WTC11 (cell line): ENCODE data around the gene SLC16A10. TPM values are rescaled to one million over a fixed set of nuclear protein-coding genes. Genes with fewer than 3 reads are reported as not detected.

Experiments
- ATAC-seq: fragments of 200-7000 bp; cut with Tn5 transposase; 2 replicates; pipeline ENCODE4 v1.10.0; 2021; ENCODE audit warnings: mild to moderate bottlenecking, moderate library complexity
- CTCF ChIA-PET: fragments of 300-600 bp; sonication (Branson Sonifier 250); formaldehyde crosslinking; loops from one replicate; lab custom pipeline; 2021; ENCODE audit warnings: antibody characterized with exemption; lab: Charles Lee
- POLR2A ChIA-PET: fragments of 350-600 bp; sonication (Branson Sonifier 250); formaldehyde crosslinking; loops from one replicate; lab custom pipeline; 2021; ENCODE audit warnings: antibody characterized with exemption; lab: Charles Lee
- DNase-seq: peaks from one replicate; pipeline ENCODE4 v3.0.0; 2021; ENCODE audit warnings: low spot score
- H3K27ac Mint-ChIP-seq: 2 replicates; pipeline ENCODE4 v1.8.0; 2021; ENCODE audit warnings: mixed read lengths
- H3K27me3 Mint-ChIP-seq: 2 replicates; pipeline ENCODE4 v1.8.0; 2021; ENCODE audit warnings: low read depth, mild to moderate bottlenecking, moderate library complexity, mixed read lengths
- H3K36me3 Mint-ChIP-seq: 2 replicates; pipeline ENCODE4 v1.8.0; 2021; ENCODE audit warnings: mixed read lengths
- H3K4me1 Mint-ChIP-seq: 2 replicates; pipeline ENCODE4 v1.8.0; 2022; ENCODE audit warnings: mixed read lengths
- H3K4me3 Mint-ChIP-seq: 2 replicates; pipeline ENCODE4 v1.8.0; 2021; ENCODE audit warnings: mild to moderate bottlenecking, moderate library complexity, mixed read lengths
- H3K9me3 Mint-ChIP-seq: 2 replicates; pipeline ENCODE4 v1.8.0; 2021; ENCODE audit warnings: mixed read lengths
- AFF4 ChIP-seq: sonication (generic); formaldehyde crosslinking; IDR thresholded peaks from 2 replicates; pipeline ENCODE4 v1.8.1; 2023; ENCODE audit warnings: mild to moderate bottlenecking, missing genetic modification reagents, borderline replicate concordance
- IRF2 ChIP-seq: sonication (generic); formaldehyde crosslinking; IDR thresholded peaks from 2 replicates; pipeline ENCODE4 v1.8.0; 2022; ENCODE audit warnings: low read depth, missing genetic modification reagents, borderline replicate concordance
- NFE2L1 ChIP-seq: sonication (generic); formaldehyde crosslinking; IDR thresholded peaks from 2 replicates; pipeline ENCODE4 v1.8.1; 2023; ENCODE audit warnings: missing genetic modification reagents
- NFYB ChIP-seq: sonication (generic); formaldehyde crosslinking; conservative IDR thresholded peaks from 2 replicates; pipeline ENCODE4 v1.8.0; 2022; ENCODE audit warnings: low read depth, missing genetic modification reagents
- PREB ChIP-seq: sonication (generic); formaldehyde crosslinking; IDR thresholded peaks from 2 replicates; pipeline ENCODE4 v1.8.1; 2022; ENCODE audit warnings: mild to moderate bottlenecking, missing genetic modification reagents, moderate library complexity, borderline replicate concordance
- PRRX2 ChIP-seq: fragments of 250-450 bp; sonication (Bioruptor Pico); IDR thresholded peaks from 2 replicates; pipeline ENCODE4 v1.8.0; 2021; ENCODE audit warnings: mild to moderate bottlenecking
- TP53 ChIP-seq: sonication (generic); formaldehyde crosslinking; IDR thresholded peaks from 2 replicates; pipeline ENCODE4 v1.8.1; 2023; ENCODE audit warnings: mild to moderate bottlenecking, missing genetic modification reagents
- ZNF219 ChIP-seq: sonication (generic); formaldehyde crosslinking; IDR thresholded peaks from 2 replicates; pipeline ENCODE4 v1.8.0; 2023; ENCODE audit warnings: missing genetic modification reagents, mild to moderate bottlenecking, borderline replicate concordance
- ZNF423 ChIP-seq: fragments of 250-450 bp; sonication (Bioruptor Pico); IDR thresholded peaks from 2 replicates; pipeline ENCODE4 v2.1.2; 2022; ENCODE audit warnings: mild to moderate bottlenecking, moderate library complexity
- ZNF671 ChIP-seq: fragments of 250-450 bp; sonication (Bioruptor Pico); IDR thresholded peaks from 2 replicates; pipeline ENCODE4 v1.8.0; 2021; ENCODE audit warnings: mild to moderate bottlenecking
- total RNA-seq: library from RNA; stranded (reverse); gene quantifications from 3 replicates; pipeline ENCODE4 v1.2.3, GENCODE V29; 2021

The SLC16A10 gene
- total RNA-seq, 1 experiment from 2014 or later = 18.4 TPM

GRCh38 chr6:111070105-111071005 is 16.9 kb upstream of the SLC16A10 start (continued):
- TF ChIP-seq ZNF671 (CRISPR knock-in tag) (no peak), TP53 (no peak)

GRCh38 chr6:111072801-111073360 is 14.4 kb upstream of the SLC16A10 start:
- no peak overlapping the region for H3K4me3 Mint-ChIP-seq
- H3K27me3 Mint-ChIP-seq = no peaks in the 10 kb centered on the region
- H3K4me1 Mint-ChIP-seq = peaks cover 9% of the 10 kb centered on the region
- no peaks in the 10 kb centered on the region for H3K36me3 Mint-ChIP-seq
- TF ChIP-seq PREB (CRISPR knock-in tag) = no peak
- no peak for TF ChIP-seq NFE2L1 (CRISPR knock-in tag)
- no peak for TF ChIP-seq IRF2 (CRISPR knock-in tag)
- ChIA-PET CTCF (interaction anchor here (0.9 kb wide), 1 partner anchor 137 kb away, joined by 3 read pairs; no protein-coding TSS in a partner anchor), POLR2A (no interaction called here)
- H3K9me3 Mint-ChIP-seq = no peaks in the 10 kb centered on the region
- ATAC-seq (no peak), DNase-seq (no peak)
- H3K27ac Mint-ChIP-seq = no peak overlapping the region

GRCh38 chr6:111074311-111074710 is 13.0 kb upstream of the SLC16A10 start:
- DNase-seq (no peak), ATAC-seq (no peak)
- Mint-ChIP-seq H3K36me3 (no peaks in the 10 kb centered on the region), H3K4me3 (no peak overlapping the region), H3K9me3 (no peaks in the 10 kb centered on the region), H3K27me3 (no peaks in the 10 kb centered on the region), H3K4me1 (peaks cover 6% of the 10 kb centered on the region; the same call in 1 of the 2 replicates), H3K27ac (no peak overlapping the region)
- CTCF ChIA-PET = no interaction called here
- POLR2A ChIA-PET = no interaction called here
- TF ChIP-seq NFE2L1 (CRISPR knock-in tag) (no peak), ZNF423 (CRISPR knock-in tag) (no peak)

DNA sequence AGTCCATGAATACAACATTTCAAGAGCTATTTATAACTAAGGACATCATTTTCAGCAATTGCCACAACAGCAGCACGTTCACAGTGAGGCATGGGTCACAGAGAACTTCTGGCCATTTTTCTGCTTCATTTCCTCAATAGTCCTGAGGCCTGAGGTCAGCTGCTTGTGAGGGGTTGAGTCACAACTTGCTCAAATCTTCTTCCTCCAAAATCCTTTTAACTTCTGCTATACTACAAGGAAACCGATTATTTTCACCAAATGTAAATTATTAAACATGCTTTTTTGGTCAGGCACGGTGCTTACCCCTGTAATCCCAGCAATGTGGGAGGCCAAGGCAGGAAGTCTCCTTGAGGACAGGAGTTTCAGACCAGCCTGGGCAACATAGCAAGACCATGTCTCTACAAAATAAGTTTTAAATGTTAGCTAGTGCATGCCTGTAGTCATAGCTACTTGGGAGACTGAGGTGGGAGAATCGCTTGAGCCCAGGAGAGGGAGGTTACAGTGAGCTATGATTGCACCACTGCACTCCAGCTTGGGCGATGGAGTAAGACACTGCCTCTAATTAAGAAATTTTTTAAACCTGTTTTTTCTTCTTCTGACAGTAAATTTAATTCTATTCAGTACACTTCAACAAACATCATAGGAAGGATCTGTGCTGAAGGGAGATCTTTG is 11.1 kb upstream of the SLC16A10 start:
- Mint-ChIP-seq H3K4me3 (no peak overlapping the region), H3K36me3 (no peaks in the 10 kb centered on the region), H3K27me3 (no peaks in the 10 kb centered on the region; the same call in 1 of the 2 replicates), H3K27ac (no peak overlapping the region), H3K4me1 (peaks cover 3% of the 10 kb centered on the region; the same call in 1 of the 2 replicates), H3K9me3 (no peaks in the 10 kb centered on the region)
- POLR2A ChIA-PET = no interaction called here
- TF ChIP-seq PRRX2 (CRISPR knock-in tag) (no peak), NFYB (CRISPR knock-in tag) (no peak), AFF4 (CRISPR knock-in tag) (no peak), ZNF219 (CRISPR knock-in tag) (no peak)
- ATAC-seq = no peak
- CTCF ChIA-PET = interaction anchor here (1.0 kb wide), 1 partner anchor 18 kb away, joined by 4 read pairs; no protein-coding TSS in a partner anchor
- no peak for DNase-seq
